Esophagus squamous epithelium (tissue), 5 donors: ENCODE data around the gene ABHD8. TPM values are rescaled to one million over a fixed set of nuclear protein-coding genes. Genes with fewer than 3 reads are reported as not detected.

Experiments
- DNase-seq: peaks from one replicate; lab custom pipeline; 2025; lab: John Stamatoyannopoulos, UW
- H3K27ac ChIP-seq, 4 donors: fragments of 200-600 bp; sonication (generic); one replicate each; pipeline ENCODE4 v1.5.1; 2016 to 2019; ENCODE audit warnings: mild to moderate bottlenecking in 1 of 4
- H3K27me3 ChIP-seq, 4 donors: fragments of 200-600 bp; sonication (generic); 1 replicate in 3 of 4; 2 replicates in 1 of 4; pipeline versions ENCODE4 v1.5.1 to v1.6.0; 2017 to 2021; ENCODE audit warnings: antibody characterized with exemption in 1 of 4
- H3K36me3 ChIP-seq, 3 donors: fragments of 200-600 bp; sonication (generic); one replicate each; pipeline ENCODE4 v1.5.1; 2016 to 2019
- H3K4me1 ChIP-seq, 3 donors: fragments of 200-600 bp; sonication (generic); one replicate each; pipeline ENCODE4 v1.5.1; 2017 to 2019
- H3K4me3 ChIP-seq, 4 donors: fragments of 200-600 bp; sonication (generic); 1 replicate in 3 of 4; 2 replicates in 1 of 4; pipeline ENCODE4 v1.5.1; 2016 to 2019; ENCODE audit warnings: mild to moderate bottlenecking in 2 of 4, moderate library complexity in 1 of 4
- H3K9me3 ChIP-seq, 3 donors: fragments of 200-600 bp; sonication (generic); one replicate each; pipeline ENCODE4 v1.5.1; 2016 to 2019
- CTCF ChIP-seq, 6 experiments: fragments of 450-650 bp in 4 of 6; fragments of 200-600 bp in 2 of 6; sonication (generic) in 2 of 6; IDR thresholded peaks; one replicate each; pipeline ENCODE4 v1.5.1; 2016 to 2019; ENCODE audit warnings: antibody characterized with exemption in 6 of 6, mild to moderate bottlenecking in 4 of 6, moderate library complexity in 4 of 6
- POLR2A ChIP-seq, 4 donors: fragments of 450-650 bp; IDR thresholded peaks; one replicate each; pipeline ENCODE4 v1.6.1; 2017; ENCODE audit warnings: antibody characterized with exemption in 4 of 4, mild to moderate bottlenecking in 4 of 4, moderate library complexity in 3 of 4
- WGBS, 2 donors: methylation state at CpG; one replicate each; pipeline ENCODE4 v1.1.5; 2018; 5-methylcytosine and 5-hydroxymethylcytosine counted together
- intact Hi-C: fragments of 100-400 bp; cut with DNase I; formaldehyde crosslinking; loops from one replicate; pipeline ENCODE4 v1.15.0; 2022
- total RNA-seq, 4 donors: library from RNA; depleted of rRNA; stranded (reverse); fragments of >200 nt; gene quantifications; one replicate each; pipeline ENCODE4 v1.1.0, GENCODE V29; 2016
- donor health status: DM: yes; HTN: yes; CAD: no.

Gene ABHD8
- total RNA-seq, 4 donors from 2014 or later = 2.0 to 8.4 (median 5.2) TPM

- Histone ChIP-seq H3K36me3 (peaks cover 0 to 23% (median 0%) of the 10 kb centered on the region in 3 donors), H3K27ac (no peak overlapping the region), H3K27me3 (peaks cover 0 to 38% (median 2%) of the 10 kb centered on the region in 4 donors), H3K9me3 (no peaks in the 10 kb centered on the region), H3K4me1 (peaks cover 37 to 74% (median 45%) of the 10 kb centered on the region in 3 donors), H3K4me3 (no peak overlapping the region)
- TF ChIP-seq POLR2A (IDR thresholded peaks at IDR 0.05) = no peak
- no peak for TF ChIP-seq CTCF (IDR thresholded peaks at IDR 0.05)
- DNase-seq = no peak
- 83 to 87% methylated on average over 19 to 21 of the region's 24 CpGs for WGBS, 2 donors
- intact Hi-C loops = no loop called here
Observed at GRCh38 chr19:17330262-17331044, 27.2 kb upstream of the ABHD8 start.

- WGBS, 2 donors = 60 to 72% methylated on average over 2 to 21 of the region's 51 CpGs
- H3K4me3 ChIP-seq = peak overlapping the region in 2 of 4 donors; percentile 51 to 67
- intact Hi-C loops = no loop called here
Observed at GRCh38 chr19:17329366-17330261, 26.4 kb upstream of the ABHD8 start.

GRCh38 chr19:17328517-17329365 is 25.5 kb upstream of the ABHD8 start:
- Histone ChIP-seq H3K27ac (peak overlapping the region; percentile 5 to 72 (median 50)), H3K9me3 (no peaks in the 10 kb centered on the region), H3K27me3 (peaks cover 0 to 38% (median 2%) of the 10 kb centered on the region in 4 donors), H3K4me3 (peak overlapping the region; percentile 30 to 67 (median 46)), H3K36me3 (peaks cover 0 to 36% (median 0%) of the 10 kb centered on the region in 3 donors), H3K4me1 (peaks cover 26 to 75% (median 36%) of the 10 kb centered on the region in 3 donors)
- DNase-seq = no peak
- intact Hi-C loops = no loop called here
- TF ChIP-seq POLR2A (IDR thresholded peaks at IDR 0.05) = no peak
- no peak for TF ChIP-seq CTCF (IDR thresholded peaks at IDR 0.05)
- WGBS, 2 donors = 0 to 24% methylated on average over 2 to 13 of the region's 94 CpGs

More at GRCh38 chr19:17329366-17330261, 26.4 kb upstream of the ABHD8 start:
- no peaks in the 10 kb centered on the region for H3K9me3 ChIP-seq
- H3K27ac ChIP-seq = no peak overlapping the region
- H3K36me3 ChIP-seq = peaks cover 0 to 31% (median 0%) of the 10 kb centered on the region in 3 donors
- H3K4me1 ChIP-seq = peaks cover 31 to 75% (median 39%) of the 10 kb centered on the region in 3 donors
- no peak for DNase-seq
- TF ChIP-seq CTCF (IDR thresholded peaks at IDR 0.05) = no peak
- TF ChIP-seq POLR2A (IDR thresholded peaks at IDR 0.05) = no peak
- H3K27me3 ChIP-seq = peaks cover 0 to 38% (median 2%) of the 10 kb centered on the region in 4 donors

- Histone ChIP-seq H3K9me3 (no peaks in the 10 kb centered on the region), H3K36me3 (peaks cover 0 to 33% (median 0%) of the 10 kb centered on the region in 3 donors), H3K27ac (peak overlapping the region; percentile 46 to 72 (median 58)), H3K4me3 (peak overlapping the region; percentile 30 to 67 (median 46)), H3K4me1 (peaks cover 27 to 72% (median 27%) of the 10 kb centered on the region in 3 donors), H3K27me3 (peaks cover 0 to 38% (median 2%) of the 10 kb centered on the region in 4 donors)
- peak in 1 of 4 donors; percentile 35 for TF ChIP-seq POLR2A (IDR thresholded peaks at IDR 0.05)
- peak in 4 of 6 experiments; percentile 51 to 75 (median 53) for TF ChIP-seq CTCF (IDR thresholded peaks at IDR 0.05)
- 20 to 29% methylated on average over 15 to 23 of the region's 64 CpGs for WGBS, 2 donors
- no peak for DNase-seq
- intact Hi-C loops = no loop called here
Observed at GRCh38 chr19:17327654-17328516, 24.7 kb upstream of the ABHD8 start.
